ENCODE results near the gene SSBP4. TPM values are rescaled to one million over a fixed set of nuclear protein-coding genes. Genes with fewer than 3 reads are reported as not detected.

Gene SSBP4
- total and polyA plus RNA-seq, 9 of the 15 experiments (the other 6 are each of a cell fraction or from before 2014, with no cell fraction given), result 1.1 to 189 (median 39.0) TPM

DNA sequence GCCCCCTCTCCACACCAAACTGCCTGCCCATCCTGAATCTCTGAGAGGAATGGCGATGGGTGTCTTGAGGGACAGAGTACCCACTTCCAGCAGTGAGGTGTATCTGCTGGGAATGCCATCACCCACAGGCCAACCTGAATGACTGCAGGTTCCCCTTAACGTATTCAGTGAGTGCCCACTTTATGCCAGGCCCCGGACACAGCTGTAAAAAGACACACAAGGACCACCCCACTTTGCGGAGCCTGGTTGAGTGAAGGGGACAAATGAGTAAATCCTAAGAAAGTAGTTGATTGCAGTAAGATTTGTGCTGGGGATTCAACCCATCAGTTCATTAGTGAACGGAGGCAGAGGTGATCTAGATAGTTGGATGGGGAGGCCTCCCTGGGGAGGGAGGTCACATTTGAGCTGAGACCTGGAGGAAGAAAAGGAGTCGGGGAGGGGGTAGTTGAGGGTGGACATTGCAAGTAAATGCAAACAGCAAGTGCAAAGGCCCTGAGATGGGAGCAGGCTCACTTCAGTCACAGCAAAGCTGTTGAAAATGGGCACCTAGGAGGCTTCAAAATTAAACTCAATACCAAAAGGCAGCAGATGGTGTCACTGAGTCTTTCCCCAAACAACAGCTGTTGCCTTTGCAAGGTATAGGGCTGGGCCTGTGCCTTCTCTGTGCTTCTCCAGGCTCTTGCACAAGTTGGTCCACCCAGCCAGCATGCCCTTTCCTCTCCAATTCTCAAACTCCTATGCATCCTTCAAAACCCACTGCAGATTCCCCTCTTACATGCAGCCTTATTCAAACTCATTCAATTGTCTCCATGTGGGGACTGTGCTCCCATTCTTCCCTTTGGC lies 28.9 kb upstream of the SSBP4 start (continued):
- TF ChIP-seq HOXB6 (CRISPR knock-in tag; IDR thresholded peaks at IDR 0.05; ENCODE audit: borderline replicate concordance), result peak; percentile 23; the same call in 1 of the 2 replicates
- peak; percentile 79; the same call in 1 of the 2 replicates for TF ChIP-seq OTX1 (CRISPR knock-in tag; IDR thresholded peaks at IDR 0.05)
- TF ChIP-seq NFATC3 (IDR thresholded peaks at IDR 0.05), result peak; percentile 16; the same call in 1 of the 2 replicates
- TF ChIP-seq NR2C2 (CRISPR knock-in tag; IDR thresholded peaks at IDR 0.05), result 0 out of 2 replicates have a peak, but pooled peaks have one; percentile 31
- TF ChIP-seq NR2C2 (tag; IDR thresholded peaks at IDR 0.05), result no peak
- TF ChIP-seq, protein P1, sequence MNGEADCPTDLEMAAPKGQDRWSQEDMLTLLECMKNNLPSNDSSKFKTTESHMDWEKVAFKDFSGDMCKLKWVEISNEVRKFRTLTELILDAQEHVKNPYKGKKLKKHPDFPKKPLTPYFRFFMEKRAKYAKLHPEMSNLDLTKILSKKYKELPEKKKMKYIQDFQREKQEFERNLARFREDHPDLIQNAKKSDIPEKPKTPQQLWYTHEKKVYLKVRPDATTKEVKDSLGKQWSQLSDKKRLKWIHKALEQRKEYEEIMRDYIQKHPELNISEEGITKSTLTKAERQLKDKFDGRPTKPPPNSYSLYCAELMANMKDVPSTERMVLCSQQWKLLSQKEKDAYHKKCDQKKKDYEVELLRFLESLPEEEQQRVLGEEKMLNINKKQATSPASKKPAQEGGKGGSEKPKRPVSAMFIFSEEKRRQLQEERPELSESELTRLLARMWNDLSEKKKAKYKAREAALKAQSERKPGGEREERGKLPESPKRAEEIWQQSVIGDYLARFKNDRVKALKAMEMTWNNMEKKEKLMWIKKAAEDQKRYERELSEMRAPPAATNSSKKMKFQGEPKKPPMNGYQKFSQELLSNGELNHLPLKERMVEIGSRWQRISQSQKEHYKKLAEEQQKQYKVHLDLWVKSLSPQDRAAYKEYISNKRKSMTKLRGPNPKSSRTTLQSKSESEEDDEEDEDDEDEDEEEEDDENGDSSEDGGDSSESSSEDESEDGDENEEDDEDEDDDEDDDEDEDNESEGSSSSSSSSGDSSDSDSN (IDR thresholded peaks at IDR 0.05; ENCODE audit: borderline replicate concordance in 1 of 2, low read depth in 2 of 2, low read length in 2 of 2), result peak in 1 of 2 experiments; percentile 29; a peak in 1 of 4 replicates
- peak; percentile 12 for TF ChIP-seq SMAD1 (IDR thresholded peaks at IDR 0.05; ENCODE audit: low read depth, low read length, partially characterized antibody)
- TF ChIP-seq, protein P2, sequence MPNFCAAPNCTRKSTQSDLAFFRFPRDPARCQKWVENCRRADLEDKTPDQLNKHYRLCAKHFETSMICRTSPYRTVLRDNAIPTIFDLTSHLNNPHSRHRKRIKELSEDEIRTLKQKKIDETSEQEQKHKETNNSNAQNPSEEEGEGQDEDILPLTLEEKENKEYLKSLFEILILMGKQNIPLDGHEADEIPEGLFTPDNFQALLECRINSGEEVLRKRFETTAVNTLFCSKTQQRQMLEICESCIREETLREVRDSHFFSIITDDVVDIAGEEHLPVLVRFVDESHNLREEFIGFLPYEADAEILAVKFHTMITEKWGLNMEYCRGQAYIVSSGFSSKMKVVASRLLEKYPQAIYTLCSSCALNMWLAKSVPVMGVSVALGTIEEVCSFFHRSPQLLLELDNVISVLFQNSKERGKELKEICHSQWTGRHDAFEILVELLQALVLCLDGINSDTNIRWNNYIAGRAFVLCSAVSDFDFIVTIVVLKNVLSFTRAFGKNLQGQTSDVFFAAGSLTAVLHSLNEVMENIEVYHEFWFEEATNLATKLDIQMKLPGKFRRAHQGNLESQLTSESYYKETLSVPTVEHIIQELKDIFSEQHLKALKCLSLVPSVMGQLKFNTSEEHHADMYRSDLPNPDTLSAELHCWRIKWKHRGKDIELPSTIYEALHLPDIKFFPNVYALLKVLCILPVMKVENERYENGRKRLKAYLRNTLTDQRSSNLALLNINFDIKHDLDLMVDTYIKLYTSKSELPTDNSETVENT (CRISPR knock-in tag; IDR thresholded peaks at IDR 0.05), result no peak
- TF ChIP-seq GTF2E2 (tag; IDR thresholded peaks at IDR 0.05), result peak; percentile 59; the same call in 1 of the 2 replicates
- TF ChIP-seq POLR2AphosphoS2 (IDR thresholded peaks at IDR 0.05; ENCODE audit: low read length), result peak; percentile 99
- TF ChIP-seq POLR2H (tag; IDR thresholded peaks at IDR 0.05; ENCODE audit: low read depth), result peak; percentile 82
- peak; percentile 74 for TF ChIP-seq RBM25 (IDR thresholded peaks at IDR 0.05; ENCODE audit: low read depth, low read length, severe bottlenecking)
- peak; percentile 76; the same call in 1 of the 2 replicates for TF ChIP-seq ELF4 (CRISPR knock-in tag; IDR thresholded peaks at IDR 0.05)
- peak; percentile 43 for TF ChIP-seq CEBPB (tag; IDR thresholded peaks at IDR 0.05)
- peak; percentile 86 for TF ChIP-seq POLR2B (IDR thresholded peaks at IDR 0.05; ENCODE audit: low read depth, partially characterized antibody)
- TF ChIP-seq CREBBP (IDR thresholded peaks at IDR 0.05; ENCODE audit: low read depth, low read length), result no peak
- peak; percentile 7; the same call in 1 of the 2 replicates for TF ChIP-seq PHB (CRISPR knock-in tag; IDR thresholded peaks at IDR 0.05)
- no peak for TF ChIP-seq MYC (IDR thresholded peaks at IDR 0.05; ENCODE audit: low read depth, low read length)
- TF ChIP-seq MYC (CRISPR knock-in tag; IDR thresholded peaks at IDR 0.05; ENCODE audit: borderline replicate concordance, low read depth), result peak; percentile 81; the same call in 1 of the 2 replicates
- TF ChIP-seq POLR2A (conservative IDR thresholded peaks at IDR 0.05), result peak; percentile 65
- peak; percentile 76 for TF ChIP-seq ZNF780A (CRISPR knock-in tag; IDR thresholded peaks at IDR 0.05)

Measured in K562 (cell line).